Trophoblast cell (in vitro differentiated cells and primary cell): ENCODE data around the gene RFXANK.

Source experiments
- DNase-seq, 2 donors: peaks; one replicate each; pipeline ENCODE4 v3.0.0-alpha.2; 2016
- H2AFZ ChIP-seq: 2 replicates; pipeline ENCODE4 v1.6.1; 2013; ENCODE audit warnings: low read length, moderate library complexity, mild to moderate bottlenecking; ENCODE audit not compliant: insufficient read depth, poor library complexity
- H2AK5ac ChIP-seq: 2 replicates; pipeline ENCODE4 v1.6.1; 2013; ENCODE audit warnings: mild to moderate bottlenecking, low read length
- H2BK120ac ChIP-seq: 2 replicates; pipeline ENCODE4 v1.6.1; 2013; ENCODE audit warnings: low read length, mild to moderate bottlenecking, moderate library complexity; ENCODE audit not compliant: insufficient read depth, poor library complexity
- H2BK12ac ChIP-seq: 2 replicates; pipeline ENCODE4 v1.6.1; 2013; ENCODE audit warnings: mild to moderate bottlenecking, low read length, moderate library complexity
- H2BK5ac ChIP-seq: 2 replicates; pipeline ENCODE4 v1.6.1; 2013; ENCODE audit warnings: low read length, low read depth, moderate library complexity, mild to moderate bottlenecking; ENCODE audit not compliant: poor library complexity
- H3K14ac ChIP-seq: 2 replicates; pipeline ENCODE4 v1.6.1; 2013; ENCODE audit warnings: mild to moderate bottlenecking, low read length
- H3K18ac ChIP-seq: 2 replicates; pipeline ENCODE4 v1.6.1; 2013; ENCODE audit warnings: mild to moderate bottlenecking, low read length
- H3K23ac ChIP-seq: 2 replicates; pipeline ENCODE4 v1.6.1; 2013; ENCODE audit warnings: low read length
- H3K27ac ChIP-seq: 2 replicates; pipeline ENCODE4 v1.5.1; 2013; ENCODE audit warnings: low read depth, mild to moderate bottlenecking, inconsistent platforms, low read length, moderate library complexity
- H3K27me3 ChIP-seq: 2 replicates; pipeline ENCODE4 v1.6.1; 2013; ENCODE audit warnings: inconsistent platforms, mild to moderate bottlenecking, low read length, moderate library complexity; ENCODE audit not compliant: insufficient read depth
- H3K36me3 ChIP-seq, 2 experiments: 1 replicate in 1 of 2; 2 replicates in 1 of 2; pipeline ENCODE4 v1.6.1; 2013; ENCODE audit warnings: low read length in 2 of 2, mild to moderate bottlenecking in 2 of 2, moderate library complexity in 1 of 2; ENCODE audit not compliant: insufficient read depth in 2 of 2, control insufficient read depth in 1 of 2
- H3K4ac ChIP-seq: 2 replicates; pipeline ENCODE4 v1.6.1; 2013; ENCODE audit warnings: low read depth, mild to moderate bottlenecking, low read length, moderate library complexity
- H3K4me1 ChIP-seq, 2 experiments: 1 replicate in 1 of 2; 2 replicates in 1 of 2; pipeline ENCODE4 v1.6.1; 2013; ENCODE audit warnings: low read length in 2 of 2, mild to moderate bottlenecking in 2 of 2, moderate library complexity in 1 of 2; ENCODE audit not compliant: insufficient read depth in 2 of 2, control insufficient read depth in 1 of 2
- H3K4me2 ChIP-seq: 2 replicates; pipeline ENCODE4 v1.6.1; 2013; ENCODE audit warnings: inconsistent platforms, mild to moderate bottlenecking, low read length, moderate library complexity
- H3K4me3 ChIP-seq: 2 replicates; pipeline ENCODE4 v1.5.1; 2013; ENCODE audit warnings: mild to moderate bottlenecking, low read depth, low read length, inconsistent platforms
- H3K79me1 ChIP-seq: one replicate; pipeline ENCODE4 v1.6.1; 2013; ENCODE audit warnings: low read length
- H3K79me2 ChIP-seq: 2 replicates; pipeline ENCODE4 v1.6.1; 2013; ENCODE audit warnings: low read length, mild to moderate bottlenecking; ENCODE audit not compliant: control insufficient read depth, insufficient read depth, poor library complexity
- H3K9ac ChIP-seq: 2 replicates; pipeline ENCODE4 v1.6.1; 2013; ENCODE audit warnings: mild to moderate bottlenecking, low read length
- H3K9me3 ChIP-seq: 2 replicates; pipeline ENCODE4 v1.6.1; 2013; ENCODE audit warnings: low read depth, mild to moderate bottlenecking, control low read depth, inconsistent platforms, low read length; ENCODE audit not compliant: insufficient read depth
- H4K12ac ChIP-seq: 2 replicates; pipeline ENCODE4 v1.6.1; 2013; ENCODE audit warnings: low read depth, mild to moderate bottlenecking, low read length, moderate library complexity
- H4K8ac ChIP-seq: 2 replicates; pipeline ENCODE4 v1.6.1; 2013; ENCODE audit warnings: low read depth, mild to moderate bottlenecking, low read length, moderate library complexity
- H4K91ac ChIP-seq: one replicate; pipeline ENCODE4 v1.6.1; 2013; ENCODE audit warnings: low read depth, mild to moderate bottlenecking, low read length, moderate library complexity
- WGBS: extraction: QIAGEN DNeasy Blood & Tissue Kit; methylation state at CpG from one replicate; pipeline ENCODE4 v1.1.7; 2013; ENCODE audit warnings: missing lambda C conversion rate; ENCODE audit not compliant: insufficient read length, insufficient coverage; ENCODE audit errors: extremely low coverage; 5-methylcytosine and 5-hydroxymethylcytosine counted together

Gene RFXANK

DNA sequence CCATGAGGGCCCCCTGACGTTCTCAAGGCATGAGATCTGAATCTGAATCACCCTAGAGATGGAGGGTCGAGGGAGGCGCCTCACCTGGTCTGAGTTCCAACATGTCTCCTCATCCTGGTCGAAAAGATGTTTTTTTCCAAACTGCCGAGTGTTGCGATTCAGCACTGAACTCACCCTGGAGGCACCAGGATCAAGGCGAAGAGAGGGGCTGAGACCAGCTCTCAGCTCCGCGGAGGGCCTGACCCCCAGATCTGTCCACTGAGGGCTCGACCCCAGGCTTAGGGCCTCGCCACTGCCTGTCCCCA lies 10.6 kb downstream of the RFXANK start:
- H3K79me2 ChIP-seq: peaks cover 5% of the 10 kb centered on the region

GRCh38 chr19:19203012-19203856 lies 11.2 kb downstream of the RFXANK start, which contains the start of gene NR2C2AP:
Gene NR2C2AP, minus strand, starts transcription at chr19:19203414. Its CDS starts 354 bp downstream, at chr19:19203060.
- Histone ChIP-seq H3K9me3 (peaks cover 8% of the 10 kb centered on the region), H2AK5ac (peak within 1 kb of the TSS; percentile 63), H4K91ac (peak within 1 kb of the TSS; percentile 74), H3K14ac (peak within 1 kb of the TSS; percentile 84), H2BK12ac (no peak within 1 kb of the TSS), H2BK120ac (peak within 1 kb of the TSS; percentile 41), H3K4me1 (peaks cover 5 to 7% of the 10 kb centered on the region in 2 experiments), H3K4ac (peak within 1 kb of the TSS; percentile 45), H4K12ac (peak within 1 kb of the TSS; percentile 5), H3K79me1 (peaks cover 5% of the 10 kb centered on the region), H3K18ac (peak within 1 kb of the TSS; percentile 42), H4K8ac (peak within 1 kb of the TSS; percentile 88), H3K9ac (peak within 1 kb of the TSS; percentile 84), H3K36me3 (peaks cover 19 to 23% of the 10 kb centered on the region in 2 experiments), H3K4me2 (peak within 1 kb of the TSS; percentile 88), H2AFZ (peak within 1 kb of the TSS; percentile 74), H3K23ac (no peak within 1 kb of the TSS), H3K4me3 (peak within 1 kb of the TSS; percentile 67), H3K27ac (peak within 1 kb of the TSS; percentile 32), H3K27me3 (no peaks in the 10 kb centered on the region), H3K79me2 (peaks cover 5% of the 10 kb centered on the region), H2BK5ac (no peak within 1 kb of the TSS)
- peak; percentile 90 to 94 for DNase-seq
- WGBS: no CpG with 5 or more reads among the region's 60 CpGs

More for the DNA sequence above, 10.6 kb downstream of the RFXANK start:
- H3K9ac ChIP-seq: peak overlapping the region; percentile 84
- no peak overlapping the region for H2BK5ac ChIP-seq
- peak overlapping the region; percentile 45 for H3K4ac ChIP-seq
- no peak overlapping the region for H2BK120ac ChIP-seq
- H3K4me3 ChIP-seq: peak overlapping the region; percentile 67
- no peak overlapping the region for H2BK12ac ChIP-seq
- DNase-seq: no peak
- no peak overlapping the region for H2AFZ ChIP-seq
- H3K27me3 ChIP-seq: no peaks in the 10 kb centered on the region
- peak overlapping the region; percentile 88 for H4K8ac ChIP-seq
- WGBS: no CpG with 5 or more reads among the region's 11 CpGs
- H3K9me3 ChIP-seq: peaks cover 8% of the 10 kb centered on the region
- peaks cover 25 to 28% of the 10 kb centered on the region in 2 experiments for H3K36me3 ChIP-seq
- peak overlapping the region; percentile 74 for H4K91ac ChIP-seq
- no peak overlapping the region for H3K23ac ChIP-seq
- H4K12ac ChIP-seq: peak overlapping the region; percentile 5
- peak overlapping the region; percentile 84 for H3K14ac ChIP-seq
- peak overlapping the region; percentile 88 for H3K4me2 ChIP-seq
- H2AK5ac ChIP-seq: no peak overlapping the region
- H3K4me1 ChIP-seq: peaks cover 5 to 7% of the 10 kb centered on the region in 2 experiments
- no peak overlapping the region for H3K27ac ChIP-seq
- H3K79me1 ChIP-seq: peaks cover 5% of the 10 kb centered on the region
- H3K18ac ChIP-seq: no peak overlapping the region

- H4K8ac ChIP-seq: no peak overlapping the region
- H3K4ac ChIP-seq: no peak overlapping the region
- no peak overlapping the region for H2BK5ac ChIP-seq
- no peak overlapping the region for H2AK5ac ChIP-seq
- no peak overlapping the region for H3K23ac ChIP-seq
- no peak overlapping the region for H4K12ac ChIP-seq
- peaks cover 8% of the 10 kb centered on the region for H3K9me3 ChIP-seq
- H3K9ac ChIP-seq: no peak overlapping the region
- peaks cover 5 to 7% of the 10 kb centered on the region in 2 experiments for H3K4me1 ChIP-seq
- H3K18ac ChIP-seq: no peak overlapping the region
- H3K79me2 ChIP-seq: peaks cover 5% of the 10 kb centered on the region
- H3K4me2 ChIP-seq: no peak overlapping the region
- no peaks in the 10 kb centered on the region for H3K27me3 ChIP-seq
- H3K79me1 ChIP-seq: peaks cover 5% of the 10 kb centered on the region
- DNase-seq: no peak
- no peak overlapping the region for H4K91ac ChIP-seq
- no peak overlapping the region for H2BK120ac ChIP-seq
- no peak overlapping the region for H2BK12ac ChIP-seq
- no peak overlapping the region for H2AFZ ChIP-seq
- no peak overlapping the region for H3K4me3 ChIP-seq
- peaks cover 10 to 14% of the 10 kb centered on the region in 2 experiments for H3K36me3 ChIP-seq
- no peak overlapping the region for H3K27ac ChIP-seq
- WGBS: no CpG with 5 or more reads among the region's 13 CpGs
- H3K14ac ChIP-seq: no peak overlapping the region
These were observed 12.1 kb downstream of the RFXANK start for GRCh38 chr19:19204181-19204580.

GRCh38 chr19:19205416-19206410 lies 13.7 kb downstream of the RFXANK start:
- Histone ChIP-seq H2BK120ac (no peak overlapping the region), H2AFZ (no peak overlapping the region), H3K36me3 (peaks cover 6% of the 10 kb centered on the region in 2 experiments), H3K18ac (no peak overlapping the region), H4K8ac (no peak overlapping the region), H3K4me3 (no peak overlapping the region), H2BK5ac (no peak overlapping the region), H3K23ac (no peak overlapping the region), H3K14ac (no peak overlapping the region), H4K91ac (no peak overlapping the region), H3K9me3 (peaks cover 6% of the 10 kb centered on the region), H3K9ac (no peak overlapping the region), H3K4me1 (peaks cover 5 to 7% of the 10 kb centered on the region in 2 experiments), H3K79me2 (peaks cover 5% of the 10 kb centered on the region), H2BK12ac (no peak overlapping the region), H3K4ac (no peak overlapping the region), H3K27me3 (no peaks in the 10 kb centered on the region), H3K79me1 (peaks cover 5% of the 10 kb centered on the region), H4K12ac (no peak overlapping the region), H2AK5ac (no peak overlapping the region), H3K27ac (no peak overlapping the region), H3K4me2 (no peak overlapping the region)
- WGBS: no CpG with 5 or more reads among the region's 14 CpGs
- no peak for DNase-seq
